ENCODE data around the gene PATZ1. TPM values are rescaled to one million over a fixed set of nuclear protein-coding genes. Genes with fewer than 3 reads are reported as not detected.
"Not testable (repeated sequence)": the region's sequence is repeated elsewhere in the genome, so short reads cannot be mapped to it uniquely, and the experiment has no call there.

Gene PATZ1, protein sequence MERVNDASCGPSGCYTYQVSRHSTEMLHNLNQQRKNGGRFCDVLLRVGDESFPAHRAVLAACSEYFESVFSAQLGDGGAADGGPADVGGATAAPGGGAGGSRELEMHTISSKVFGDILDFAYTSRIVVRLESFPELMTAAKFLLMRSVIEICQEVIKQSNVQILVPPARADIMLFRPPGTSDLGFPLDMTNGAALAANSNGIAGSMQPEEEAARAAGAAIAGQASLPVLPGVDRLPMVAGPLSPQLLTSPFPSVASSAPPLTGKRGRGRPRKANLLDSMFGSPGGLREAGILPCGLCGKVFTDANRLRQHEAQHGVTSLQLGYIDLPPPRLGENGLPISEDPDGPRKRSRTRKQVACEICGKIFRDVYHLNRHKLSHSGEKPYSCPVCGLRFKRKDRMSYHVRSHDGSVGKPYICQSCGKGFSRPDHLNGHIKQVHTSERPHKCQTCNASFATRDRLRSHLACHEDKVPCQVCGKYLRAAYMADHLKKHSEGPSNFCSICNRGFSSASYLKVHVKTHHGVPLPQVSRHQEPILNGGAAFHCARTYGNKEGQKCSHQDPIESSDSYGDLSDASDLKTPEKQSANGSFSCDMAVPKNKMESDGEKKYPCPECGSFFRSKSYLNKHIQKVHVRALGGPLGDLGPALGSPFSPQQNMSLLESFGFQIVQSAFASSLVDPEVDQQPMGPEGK
- polyA plus RNA-seq, result 1 to 10 TPM; 4.5 to 9.1 (median 5.3) TPM

DNA sequence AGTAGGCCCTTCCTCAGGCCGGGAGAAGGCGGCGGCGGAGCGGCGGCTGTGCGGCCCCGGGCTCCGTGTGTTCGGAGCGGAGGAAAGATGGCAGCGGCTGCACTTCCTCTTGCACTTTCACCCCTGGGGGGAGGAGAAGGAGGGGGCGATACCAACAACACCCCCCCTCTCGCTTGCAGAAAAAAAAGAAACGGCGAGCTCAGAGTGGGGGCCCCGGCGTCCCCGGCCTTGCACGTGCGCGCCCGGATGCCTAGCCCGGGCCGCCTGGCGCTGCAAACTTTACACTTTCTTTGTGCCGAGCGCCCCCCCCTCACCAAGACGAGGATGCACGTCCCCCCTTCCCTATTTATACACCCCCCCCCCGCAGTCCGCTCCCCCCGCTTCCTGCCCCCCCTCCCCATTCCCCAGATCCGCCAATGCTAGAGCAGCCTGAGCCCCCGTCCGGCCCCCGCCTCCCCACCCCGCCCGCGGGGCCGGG, at the start of gene PATZ1:
Gene PATZ1, minus strand, starts transcription at position 92 of the 478 bp plus-strand sequence. CDS start 744 bp downstream, outside the sequence.
- peak; percentile 79 to 87 (median 83) for DNase-seq

GRCh38 chr22:31394326-31394725, 48.2 kb upstream of the PATZ1 start:
- no peak overlapping the region for H3K4me3 Mint-ChIP-seq
- peaks cover 3 to 7% of the 10 kb centered on the region in 2 donors for H3K4me1 Mint-ChIP-seq
- no peak overlapping the region for H3K27ac Mint-ChIP-seq
- H3K36me3 Mint-ChIP-seq, result peaks cover 0 to 4% (median 0%) of the 10 kb centered on the region in 3 donors
- H3K27me3 Mint-ChIP-seq (ENCODE audit: low read depth in 3 of 3), result peaks cover 0 to 7% (median 5%) of the 10 kb centered on the region in 3 donors
- no peaks in the 10 kb centered on the region for H3K9me3 Mint-ChIP-seq
- no peak for DNase-seq

More for the DNA sequence above, at the start of gene PATZ1:
- Mint-ChIP-seq H3K4me1 (peaks cover 45 to 46% of the 10 kb centered on the region in 2 donors), H3K9me3 (no peaks in the 10 kb centered on the region), H3K27me3 (ENCODE audit: low read depth in 3 of 3) (peaks cover 0 to 6% (median 5%) of the 10 kb centered on the region in 3 donors), H3K4me3 (peak within 1 kb of the TSS; percentile 86 to 89 (median 88)), H3K36me3 (peaks cover 0 to 6% (median 0%) of the 10 kb centered on the region in 3 donors), H3K27ac (peak within 1 kb of the TSS; percentile 49 to 92 (median 82))

- peaks cover 0 to 4% (median 0%) of the 10 kb centered on the region in 3 donors for H3K36me3 Mint-ChIP-seq
- no peaks in the 10 kb centered on the region for H3K9me3 Mint-ChIP-seq
- no peak overlapping the region for H3K27ac Mint-ChIP-seq
- H3K4me1 Mint-ChIP-seq, result peaks cover 2 to 4% of the 10 kb centered on the region in 2 donors
- H3K4me3 Mint-ChIP-seq, result no peak overlapping the region
- no peak for DNase-seq
- H3K27me3 Mint-ChIP-seq (ENCODE audit: low read depth in 3 of 3), result peaks cover 0 to 7% (median 5%) of the 10 kb centered on the region in 3 donors
Measured at GRCh38 chr22:31393893-31394292, 47.7 kb upstream of the PATZ1 start.

DNA sequence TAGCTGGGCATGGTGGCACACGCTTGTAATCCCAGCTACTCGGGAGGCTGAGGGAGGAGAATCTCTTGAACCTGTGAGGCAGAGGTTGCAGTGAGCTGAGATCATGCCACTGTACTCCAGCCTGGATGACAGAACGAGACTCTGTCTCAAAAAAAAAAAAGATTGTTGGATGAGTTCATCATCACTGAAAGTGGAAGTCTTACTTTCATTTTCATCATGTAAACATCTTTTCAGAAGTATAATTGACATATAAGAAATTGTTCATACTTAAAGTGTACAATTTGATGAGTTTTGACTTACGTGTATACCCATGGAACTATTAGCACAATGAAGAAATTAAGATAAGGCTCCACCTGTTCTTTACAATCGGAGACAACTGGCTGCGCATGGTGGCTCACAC, 32.5 kb upstream of the PATZ1 start:
- DNase-seq; H3K4me3 Mint-ChIP-seq; H3K27ac Mint-ChIP-seq; H3K4me1 Mint-ChIP-seq; H3K9me3 Mint-ChIP-seq; H3K36me3 Mint-ChIP-seq; H3K27me3 Mint-ChIP-seq (ENCODE audit: low read depth in 3 of 3): not testable (repeated sequence)

GRCh38 chr22:31378123-31378522, 32.0 kb upstream of the PATZ1 start:
- Mint-ChIP-seq H3K4me1 (no peaks in the 10 kb centered on the region), H3K36me3 (peaks cover 0 to 3% (median 0%) of the 10 kb centered on the region in 3 donors), H3K4me3 (no peak overlapping the region), H3K27me3 (ENCODE audit: low read depth in 3 of 3) (peaks cover 1 to 2% (median 1%) of the 10 kb centered on the region in 3 donors), H3K9me3 (no peaks in the 10 kb centered on the region), H3K27ac (no peak overlapping the region)
- DNase-seq, result no peak

GRCh38 chr22:31377612-31378011, 31.5 kb upstream of the PATZ1 start:
- no peaks in the 10 kb centered on the region for H3K9me3 Mint-ChIP-seq
- no peak for DNase-seq
- H3K4me3 Mint-ChIP-seq, result no peak overlapping the region
- peaks cover 1 to 2% (median 1%) of the 10 kb centered on the region in 3 donors for H3K27me3 Mint-ChIP-seq (ENCODE audit: low read depth in 3 of 3)
- no peaks in the 10 kb centered on the region for H3K4me1 Mint-ChIP-seq
- H3K27ac Mint-ChIP-seq, result no peak overlapping the region
- H3K36me3 Mint-ChIP-seq, result peaks cover 0 to 3% (median 0%) of the 10 kb centered on the region in 3 donors

GRCh38 chr22:31367426-31367825, 21.3 kb upstream of the PATZ1 start:
- H3K9me3 Mint-ChIP-seq, result no peaks in the 10 kb centered on the region
- no peak overlapping the region for H3K4me3 Mint-ChIP-seq
- DNase-seq, result no peak
- no peaks in the 10 kb centered on the region for H3K4me1 Mint-ChIP-seq
- H3K27me3 Mint-ChIP-seq (ENCODE audit: low read depth in 3 of 3), result peaks cover 0 to 2% (median 0%) of the 10 kb centered on the region in 3 donors
- no peak overlapping the region for H3K27ac Mint-ChIP-seq
- no peaks in the 10 kb centered on the region for H3K36me3 Mint-ChIP-seq

- H3K36me3 Mint-ChIP-seq, result no peaks in the 10 kb centered on the region
- peaks cover 0 to 2% (median 0%) of the 10 kb centered on the region in 3 donors for H3K27me3 Mint-ChIP-seq (ENCODE audit: low read depth in 3 of 3)
- no peak for DNase-seq
- no peaks in the 10 kb centered on the region for H3K4me1 Mint-ChIP-seq
- H3K4me3 Mint-ChIP-seq, result no peak overlapping the region
- H3K9me3 Mint-ChIP-seq, result no peaks in the 10 kb centered on the region
- no peak overlapping the region for H3K27ac Mint-ChIP-seq
Measured at GRCh38 chr22:31363885-31364465, 17.8 kb upstream of the PATZ1 start.

GRCh38 chr22:31361743-31362142, 15.6 kb upstream of the PATZ1 start:
- no peak overlapping the region for H3K4me3 Mint-ChIP-seq
- no peak for DNase-seq
- H3K9me3 Mint-ChIP-seq, result no peaks in the 10 kb centered on the region
- H3K27ac Mint-ChIP-seq, result no peak overlapping the region
- H3K36me3 Mint-ChIP-seq, result no peaks in the 10 kb centered on the region
- no peaks in the 10 kb centered on the region for H3K4me1 Mint-ChIP-seq
- peaks cover 0 to 5% (median 0%) of the 10 kb centered on the region in 3 donors for H3K27me3 Mint-ChIP-seq (ENCODE audit: low read depth in 3 of 3)

DNA sequence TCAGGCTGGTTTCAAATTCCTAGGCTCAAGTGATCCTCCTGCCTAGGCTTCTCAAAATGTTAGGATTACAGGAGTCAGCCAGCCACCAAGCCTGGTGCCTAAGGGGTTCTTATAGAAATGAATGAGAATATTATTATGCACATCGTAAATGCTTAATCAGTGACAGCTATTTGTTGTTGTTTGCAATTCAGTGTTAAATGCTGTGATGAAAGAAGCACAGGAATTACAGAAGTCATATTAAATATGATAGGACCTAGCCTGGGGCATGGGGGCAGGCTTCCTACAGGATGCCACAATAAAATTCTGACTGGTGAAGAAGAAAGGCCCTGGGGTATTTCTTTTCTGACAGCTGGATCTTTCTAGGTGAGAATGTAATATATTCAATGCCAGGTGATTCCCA, 13.9 kb upstream of the PATZ1 start:
- no peaks in the 10 kb centered on the region for H3K9me3 Mint-ChIP-seq
- no peaks in the 10 kb centered on the region for H3K36me3 Mint-ChIP-seq
- H3K4me3 Mint-ChIP-seq, result no peak overlapping the region
- H3K27ac Mint-ChIP-seq, result no peak overlapping the region
- H3K4me1 Mint-ChIP-seq, result no peaks in the 10 kb centered on the region
- peaks cover 0 to 3% (median 0%) of the 10 kb centered on the region in 3 donors for H3K27me3 Mint-ChIP-seq (ENCODE audit: low read depth in 3 of 3)
- no peak for DNase-seq

DNA sequence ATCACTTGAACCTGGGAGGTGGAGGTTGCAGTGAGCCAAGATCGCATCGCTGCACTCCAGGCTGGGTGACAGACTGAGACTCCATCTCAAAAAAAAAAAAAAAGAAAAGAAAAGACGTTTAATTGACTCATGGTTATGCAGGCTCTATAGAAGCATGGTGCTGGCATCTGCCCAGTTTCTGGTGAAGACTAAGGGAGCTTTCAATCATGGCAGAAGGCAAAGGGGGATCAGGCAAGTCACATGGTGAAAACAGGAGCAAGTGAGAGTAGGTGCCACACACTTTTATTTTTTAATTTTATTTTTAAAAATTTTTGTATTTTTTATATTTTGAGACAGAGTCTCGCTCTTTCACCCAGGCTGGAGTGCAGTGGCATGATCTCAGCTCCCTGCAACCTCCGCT, 8.4 kb upstream of the PATZ1 start:
- Mint-ChIP-seq H3K36me3 (no peaks in the 10 kb centered on the region), H3K27ac (peak overlapping the region in 1 of 6 donors; percentile 8), H3K4me1 (no peaks in the 10 kb centered on the region), H3K4me3 (no peak overlapping the region), H3K9me3 (no peaks in the 10 kb centered on the region), H3K27me3 (ENCODE audit: low read depth in 3 of 3) (peaks cover 0 to 5% (median 0%) of the 10 kb centered on the region in 3 donors)
- DNase-seq, result no peak

DNA sequence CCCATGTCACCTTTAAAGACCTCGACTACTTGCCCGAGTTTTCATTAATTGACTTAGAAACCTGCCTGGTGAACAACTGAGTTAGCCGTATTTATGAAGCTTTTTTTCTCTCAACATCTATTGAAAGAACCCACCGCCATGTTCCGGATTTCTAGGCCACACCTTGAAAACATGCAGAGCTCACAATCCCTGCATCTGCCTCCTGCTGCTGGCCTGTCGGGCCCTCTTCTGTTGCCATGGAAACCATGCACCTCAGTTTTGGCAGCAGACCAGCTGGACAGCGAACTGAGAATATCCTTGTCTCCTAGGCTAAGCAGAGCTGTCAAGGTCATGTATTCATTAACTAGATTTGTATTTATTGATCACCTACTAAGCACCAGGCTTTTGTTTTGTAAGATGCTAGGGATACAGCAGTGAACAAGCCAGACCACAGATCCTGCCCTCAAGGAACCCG, 4.3 kb upstream of the PATZ1 start:
- H3K27me3 Mint-ChIP-seq (ENCODE audit: low read depth in 3 of 3), result peaks cover 0 to 4% (median 0%) of the 10 kb centered on the region in 3 donors
- no peak overlapping the region for H3K27ac Mint-ChIP-seq
- H3K36me3 Mint-ChIP-seq, result no peaks in the 10 kb centered on the region
- H3K4me1 Mint-ChIP-seq, result peaks cover 6 to 8% of the 10 kb centered on the region in 2 donors
- no peak for DNase-seq
- no peak overlapping the region for H3K4me3 Mint-ChIP-seq
- no peaks in the 10 kb centered on the region for H3K9me3 Mint-ChIP-seq

DNA sequence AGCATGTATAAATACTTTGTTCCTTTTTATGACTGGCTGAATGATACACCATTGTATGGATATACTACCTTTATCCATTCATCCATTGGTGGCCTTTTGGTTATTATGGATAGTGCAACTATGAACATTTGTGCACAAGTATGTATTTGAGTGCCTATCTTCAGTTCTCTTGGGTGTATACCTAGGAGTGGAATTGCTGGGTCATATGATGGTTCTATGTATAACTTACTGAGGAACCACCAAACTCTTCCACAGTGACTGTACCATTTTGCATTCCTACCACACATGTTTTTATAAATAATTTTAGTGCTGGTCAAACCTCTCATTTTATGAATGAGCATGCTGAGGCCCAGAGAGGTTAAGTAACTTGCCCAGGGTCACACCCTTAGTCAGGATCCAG, 3.8 kb upstream of the PATZ1 start:
- no peaks in the 10 kb centered on the region for H3K9me3 Mint-ChIP-seq
- no peak overlapping the region for H3K4me3 Mint-ChIP-seq
- H3K36me3 Mint-ChIP-seq, result no peaks in the 10 kb centered on the region
- no peak overlapping the region for H3K27ac Mint-ChIP-seq
- no peak for DNase-seq
- peaks cover 0 to 6% (median 2%) of the 10 kb centered on the region in 3 donors for H3K27me3 Mint-ChIP-seq (ENCODE audit: low read depth in 3 of 3)
- H3K4me1 Mint-ChIP-seq, result peaks cover 9 to 12% of the 10 kb centered on the region in 2 donors

Measured in immature natural killer cell (primary cell).